ENCODE results near the gene ZCCHC12.
A peak's percentile ranks its signal among the peaks of the same experiment; 100 is the strongest.

DNA sequence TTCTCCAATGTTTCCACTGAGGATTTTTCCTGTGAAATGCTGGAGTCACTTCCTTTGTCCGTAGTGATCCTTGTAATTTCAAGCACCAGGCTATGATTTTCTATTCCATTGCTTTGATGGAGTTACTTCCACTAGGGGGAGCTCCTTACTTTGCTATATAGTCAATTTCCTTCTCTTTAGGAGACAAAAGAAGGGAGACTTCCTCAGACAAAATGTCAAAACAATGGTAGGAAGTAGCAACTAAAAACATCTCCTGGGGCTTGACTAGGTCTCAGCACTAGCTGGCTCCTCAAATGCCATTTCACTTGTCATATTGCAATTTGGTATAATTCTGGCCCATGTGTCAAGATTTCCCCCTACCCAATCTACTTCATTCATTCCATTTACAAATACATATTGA, 24.1 kb downstream of the ZCCHC12 start:
- TF ChIP-seq, protein P1, sequence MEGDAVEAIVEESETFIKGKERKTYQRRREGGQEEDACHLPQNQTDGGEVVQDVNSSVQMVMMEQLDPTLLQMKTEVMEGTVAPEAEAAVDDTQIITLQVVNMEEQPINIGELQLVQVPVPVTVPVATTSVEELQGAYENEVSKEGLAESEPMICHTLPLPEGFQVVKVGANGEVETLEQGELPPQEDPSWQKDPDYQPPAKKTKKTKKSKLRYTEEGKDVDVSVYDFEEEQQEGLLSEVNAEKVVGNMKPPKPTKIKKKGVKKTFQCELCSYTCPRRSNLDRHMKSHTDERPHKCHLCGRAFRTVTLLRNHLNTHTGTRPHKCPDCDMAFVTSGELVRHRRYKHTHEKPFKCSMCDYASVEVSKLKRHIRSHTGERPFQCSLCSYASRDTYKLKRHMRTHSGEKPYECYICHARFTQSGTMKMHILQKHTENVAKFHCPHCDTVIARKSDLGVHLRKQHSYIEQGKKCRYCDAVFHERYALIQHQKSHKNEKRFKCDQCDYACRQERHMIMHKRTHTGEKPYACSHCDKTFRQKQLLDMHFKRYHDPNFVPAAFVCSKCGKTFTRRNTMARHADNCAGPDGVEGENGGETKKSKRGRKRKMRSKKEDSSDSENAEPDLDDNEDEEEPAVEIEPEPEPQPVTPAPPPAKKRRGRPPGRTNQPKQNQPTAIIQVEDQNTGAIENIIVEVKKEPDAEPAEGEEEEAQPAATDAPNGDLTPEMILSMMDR (conservative IDR thresholded peaks at IDR 0.05 in 1 of 2, IDR thresholded peaks at IDR 0.05 in 1 of 2; ENCODE audit: extremely low read depth in 1 of 2, insufficient read depth in 1 of 2, low read depth in 1 of 2, low read length in 2 of 2), result peak; percentile 56 to 74
- TF ChIP-seq EZH2 (IDR thresholded peaks at IDR 0.05; ENCODE audit: borderline replicate concordance, low read length), result no peak
